ENCODE measurements around the gene SYCP3. TPM values are rescaled to one million over a fixed set of nuclear protein-coding genes. Genes with fewer than 3 reads are reported as not detected.

SYCP3 gene
- total and polyA plus RNA-seq, 8 donors = 0.28 to 0.89 TPM; not detected in 6

DNA sequence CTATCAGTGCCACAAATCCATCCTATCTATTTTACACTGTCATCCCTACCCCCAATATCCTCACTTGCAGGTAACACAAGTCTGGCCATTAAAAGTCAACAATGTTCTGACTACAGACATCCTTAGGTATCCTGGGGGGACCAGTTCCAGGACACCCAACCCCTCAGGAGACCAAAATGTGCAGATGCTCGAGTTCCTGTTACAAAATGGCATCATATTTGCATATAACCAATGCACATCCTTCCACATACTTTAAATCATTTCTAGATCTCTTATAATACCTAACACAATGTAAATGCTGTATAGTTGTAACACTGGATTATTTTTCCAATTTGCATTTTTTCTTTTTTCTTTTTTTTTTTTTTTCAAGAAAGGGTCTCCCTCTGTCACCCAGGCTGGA, 6.9 kb downstream of the SYCP3 start:
- Histone ChIP-seq H3K9me3 (no peaks in the 10 kb centered on the region), H3K4me3 (no peak overlapping the region), H3K4me1 (peaks cover 0 to 9% (median 0%) of the 10 kb centered on the region in 4 donors), H3K36me3 (peaks cover 12 to 84% (median 65%) of the 10 kb centered on the region in 4 donors), H3K27me3 (no peaks in the 10 kb centered on the region), H3K27ac (no peak overlapping the region)
- 82 to 100% (median 89%) methylated on average over 1 of the region's 1 CpG for WGBS, 5 donors
- TF ChIP-seq, protein P1, sequence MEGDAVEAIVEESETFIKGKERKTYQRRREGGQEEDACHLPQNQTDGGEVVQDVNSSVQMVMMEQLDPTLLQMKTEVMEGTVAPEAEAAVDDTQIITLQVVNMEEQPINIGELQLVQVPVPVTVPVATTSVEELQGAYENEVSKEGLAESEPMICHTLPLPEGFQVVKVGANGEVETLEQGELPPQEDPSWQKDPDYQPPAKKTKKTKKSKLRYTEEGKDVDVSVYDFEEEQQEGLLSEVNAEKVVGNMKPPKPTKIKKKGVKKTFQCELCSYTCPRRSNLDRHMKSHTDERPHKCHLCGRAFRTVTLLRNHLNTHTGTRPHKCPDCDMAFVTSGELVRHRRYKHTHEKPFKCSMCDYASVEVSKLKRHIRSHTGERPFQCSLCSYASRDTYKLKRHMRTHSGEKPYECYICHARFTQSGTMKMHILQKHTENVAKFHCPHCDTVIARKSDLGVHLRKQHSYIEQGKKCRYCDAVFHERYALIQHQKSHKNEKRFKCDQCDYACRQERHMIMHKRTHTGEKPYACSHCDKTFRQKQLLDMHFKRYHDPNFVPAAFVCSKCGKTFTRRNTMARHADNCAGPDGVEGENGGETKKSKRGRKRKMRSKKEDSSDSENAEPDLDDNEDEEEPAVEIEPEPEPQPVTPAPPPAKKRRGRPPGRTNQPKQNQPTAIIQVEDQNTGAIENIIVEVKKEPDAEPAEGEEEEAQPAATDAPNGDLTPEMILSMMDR (IDR thresholded peaks at IDR 0.05) = no peak
- TF ChIP-seq POLR2A (IDR thresholded peaks at IDR 0.05) (no peak), POLR2AphosphoS5 (IDR thresholded peaks at IDR 0.05) (no peak), EP300 (IDR thresholded peaks at IDR 0.05) (no peak)
- DNase-seq = no peak
- intact Hi-C loops (cut with DNase I; ENCODE audit: low total_unique reads) = no loop called here

DNA sequence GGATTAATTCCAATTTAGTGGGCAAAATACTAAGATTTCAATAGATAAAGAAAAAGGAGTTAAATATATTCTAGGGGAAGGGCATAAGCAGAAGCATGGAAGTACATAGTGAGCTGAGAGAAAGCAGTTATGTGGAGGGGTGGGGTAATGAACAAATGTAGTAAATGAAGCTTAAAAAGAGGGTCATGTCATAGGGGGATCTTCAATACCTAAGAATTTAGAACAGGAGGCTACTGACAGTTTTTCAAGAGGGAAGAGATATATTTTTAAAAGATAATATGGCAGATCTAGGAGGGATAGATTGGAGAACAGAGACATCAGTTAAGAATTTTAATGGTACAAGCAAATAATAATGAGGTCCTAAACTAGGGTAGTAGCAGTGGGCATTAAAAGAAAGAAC, 9.4 kb downstream of the SYCP3 start:
- H3K4me3 ChIP-seq = no peak overlapping the region
- no peak for DNase-seq
- H3K4me1 ChIP-seq = peaks cover 0 to 9% (median 4%) of the 10 kb centered on the region in 4 donors
- no peaks in the 10 kb centered on the region for H3K27me3 ChIP-seq
- no peaks in the 10 kb centered on the region for H3K9me3 ChIP-seq
- intact Hi-C loops (cut with DNase I; ENCODE audit: low total_unique reads) = no loop called here
- peaks cover 10 to 90% (median 70%) of the 10 kb centered on the region in 4 donors for H3K36me3 ChIP-seq
- no peak overlapping the region for H3K27ac ChIP-seq
- TF ChIP-seq POLR2AphosphoS5 (IDR thresholded peaks at IDR 0.05) (no peak), EP300 (IDR thresholded peaks at IDR 0.05) (no peak), POLR2A (IDR thresholded peaks at IDR 0.05) (no peak)
- TF ChIP-seq, protein P1 (IDR thresholded peaks at IDR 0.05) = no peak

GRCh38 chr12:101727098-101727497, 12.2 kb downstream of the SYCP3 start:
- no peaks in the 10 kb centered on the region for H3K27me3 ChIP-seq
- no peak for DNase-seq
- H3K36me3 ChIP-seq = peaks cover 17 to 91% (median 75%) of the 10 kb centered on the region in 4 donors
- H3K9me3 ChIP-seq = no peaks in the 10 kb centered on the region
- H3K4me3 ChIP-seq = no peak overlapping the region
- no peak for TF ChIP-seq EP300 (IDR thresholded peaks at IDR 0.05)
- TF ChIP-seq, protein P1 (IDR thresholded peaks at IDR 0.05) = no peak
- no peak for TF ChIP-seq POLR2A (IDR thresholded peaks at IDR 0.05)
- TF ChIP-seq POLR2AphosphoS5 (IDR thresholded peaks at IDR 0.05) = no peak
- no peak overlapping the region for H3K27ac ChIP-seq
- H3K4me1 ChIP-seq = peaks cover 0 to 8% (median 0%) of the 10 kb centered on the region in 4 donors
- intact Hi-C loops (cut with DNase I; ENCODE audit: low total_unique reads) = no loop called here

DNA sequence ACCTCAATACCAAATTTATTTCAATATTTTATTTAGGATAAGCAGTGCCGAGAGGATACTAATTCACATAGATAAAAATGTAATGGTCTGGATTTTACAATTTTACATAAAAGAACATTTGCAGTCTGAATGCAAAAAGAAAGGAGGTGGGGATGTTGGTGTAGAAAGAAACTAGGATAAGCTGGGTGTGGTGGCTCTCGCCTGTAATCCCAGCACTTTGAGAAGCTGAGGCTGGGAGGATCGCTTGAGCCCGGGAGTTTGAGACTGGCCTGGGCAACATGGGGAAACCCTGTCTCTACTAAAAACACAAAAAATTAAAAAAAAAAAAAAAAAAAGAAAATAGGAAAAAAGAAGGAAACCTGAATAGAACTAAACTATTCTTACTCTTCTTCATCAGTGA, 16.9 kb downstream of the SYCP3 start:
- Histone ChIP-seq H3K4me3 (no peak overlapping the region), H3K4me1 (peaks cover 0 to 24% (median 0%) of the 10 kb centered on the region in 4 donors), H3K27me3 (no peaks in the 10 kb centered on the region), H3K9me3 (no peaks in the 10 kb centered on the region), H3K27ac (no peak overlapping the region), H3K36me3 (peaks cover 17 to 82% (median 70%) of the 10 kb centered on the region in 4 donors)
- intact Hi-C loops (cut with DNase I; ENCODE audit: low total_unique reads) = no loop called here
- 95 to 98% (median 98%) methylated on average over 4 of the region's 4 CpGs for WGBS, 5 donors
- TF ChIP-seq, protein P1 (IDR thresholded peaks at IDR 0.05) = no peak
- TF ChIP-seq POLR2AphosphoS5 (IDR thresholded peaks at IDR 0.05) = no peak
- TF ChIP-seq POLR2A (IDR thresholded peaks at IDR 0.05) = no peak
- no peak for TF ChIP-seq EP300 (IDR thresholded peaks at IDR 0.05)
- DNase-seq = no peak

Data from stomach (tissue), 9 donors.